ENCODE results near the gene MDP1.

DNA sequence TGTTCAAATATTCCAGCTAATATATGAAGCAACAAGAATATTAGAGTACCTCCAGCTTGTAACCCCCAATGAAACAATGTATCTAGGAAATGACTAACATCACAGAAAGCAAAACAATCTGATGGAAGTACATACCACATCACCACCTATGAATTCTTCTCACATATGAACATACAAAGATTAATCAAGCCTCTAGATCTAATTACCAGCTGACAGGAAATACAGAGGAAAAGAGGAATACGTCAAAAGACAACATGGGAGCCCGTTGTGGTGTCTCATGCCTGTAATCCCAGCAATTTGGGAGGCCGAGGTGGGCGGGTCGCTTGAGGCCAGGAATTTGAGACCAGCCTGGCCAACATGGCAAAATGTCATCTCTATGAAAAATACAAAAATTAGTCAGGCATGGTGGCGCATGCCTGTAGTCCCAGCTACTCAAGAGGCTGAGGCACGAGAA, 8.8 kb upstream of the MDP1 start:
- no peak for TF ChIP-seq POLR2A (IDR thresholded peaks at IDR 0.05; ENCODE audit: low read depth, low read length)
- no peak for TF ChIP-seq POLR2AphosphoS5 (IDR thresholded peaks at IDR 0.05; ENCODE audit: low read depth, low read length)
- no peak for TF ChIP-seq TAF1 (IDR thresholded peaks at IDR 0.05; ENCODE audit: borderline replicate concordance, low read depth, low read length)

Data from GM12892 (cell line).